HG02623 (cell line): ENCODE results near the gene MAPKAP1.

Experiments used
- ATAC-seq: cut with Tn5 transposase; IDR thresholded peaks from one replicate; pipeline ENCODE4 v1.9.1; 2021; ENCODE audit warnings: moderate library complexity; ENCODE audit not compliant: unreplicated experiment

The MAPKAP1 gene

DNA sequence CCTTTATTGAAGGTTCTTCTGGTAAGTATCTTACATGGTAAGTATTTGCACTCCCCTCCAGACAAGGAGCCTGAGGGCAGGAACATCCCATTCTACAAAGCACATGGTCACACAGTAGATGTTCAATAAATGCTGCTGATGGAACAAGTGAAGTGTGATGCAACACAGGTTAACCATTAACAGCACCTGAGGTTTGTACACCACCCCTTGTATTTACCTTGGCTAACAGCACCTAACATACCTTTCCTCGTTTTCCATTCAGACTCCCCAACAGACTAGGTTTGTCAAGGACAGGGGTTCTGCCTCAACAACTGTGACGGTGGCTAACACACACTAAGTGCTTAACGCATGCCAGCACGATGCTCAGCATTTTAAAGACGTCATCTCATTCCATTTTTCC is 213.6 kb downstream of the MAPKAP1 start:
- no peak for ATAC-seq

DNA sequence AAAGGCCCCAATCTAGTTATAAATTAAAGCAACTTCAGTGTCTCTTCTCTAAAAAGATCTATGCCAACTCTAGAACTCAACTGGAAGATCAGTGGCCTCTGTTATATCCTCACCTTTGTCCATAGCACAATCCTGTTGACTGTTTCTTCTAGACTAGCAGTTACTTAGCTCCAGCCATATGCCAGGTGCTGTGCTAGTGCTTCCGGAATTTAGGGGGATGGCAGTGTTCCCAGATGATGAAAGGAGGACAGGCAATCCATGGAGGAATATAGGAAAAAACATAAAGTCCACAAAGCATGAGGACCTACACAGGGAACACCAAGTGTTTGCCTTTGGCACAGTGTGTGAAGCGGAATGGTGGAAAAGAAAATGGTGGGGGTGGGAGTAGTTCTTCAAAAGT is 214.3 kb downstream of the MAPKAP1 start:
- ATAC-seq = no peak

DNA sequence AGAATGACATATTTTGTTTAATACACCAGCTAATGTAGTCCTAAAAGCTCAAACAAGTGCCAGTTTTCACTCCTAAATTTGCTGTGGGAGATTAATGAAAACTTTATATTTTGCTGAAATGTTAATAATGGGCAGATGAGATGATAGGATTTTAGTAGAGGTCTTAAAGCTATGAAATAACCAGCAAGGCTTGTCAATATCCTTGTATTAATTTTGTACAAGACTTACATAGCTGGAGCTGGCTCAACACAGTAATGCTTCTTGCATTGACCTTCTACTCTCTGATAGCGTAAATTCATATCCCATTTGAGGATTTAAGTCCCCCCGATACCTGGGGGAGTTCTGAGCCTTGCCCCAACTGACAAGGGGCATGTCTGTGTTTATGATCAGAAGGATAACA is 219.2 kb downstream of the MAPKAP1 start:
- no peak for ATAC-seq

DNA sequence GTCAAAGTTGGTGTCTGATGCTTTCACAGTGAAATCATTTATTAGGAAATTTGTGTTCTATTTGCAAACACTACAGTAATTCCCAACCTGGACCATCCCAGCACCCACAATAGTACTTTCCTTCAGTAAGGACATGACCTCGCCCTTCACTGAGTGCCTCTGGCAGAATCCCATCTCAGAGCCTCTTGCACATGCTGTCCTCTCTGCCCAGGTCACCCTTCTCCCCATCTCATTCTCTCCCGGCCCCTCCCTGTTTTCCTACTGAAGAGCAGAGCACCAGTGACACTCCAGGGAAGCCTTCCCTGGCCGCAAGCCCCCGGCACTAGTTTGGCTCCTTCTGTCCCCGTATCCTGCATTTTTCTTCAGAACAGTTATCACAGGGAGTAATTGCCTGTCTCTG is 220.4 kb downstream of the MAPKAP1 start:
- ATAC-seq = no peak

DNA sequence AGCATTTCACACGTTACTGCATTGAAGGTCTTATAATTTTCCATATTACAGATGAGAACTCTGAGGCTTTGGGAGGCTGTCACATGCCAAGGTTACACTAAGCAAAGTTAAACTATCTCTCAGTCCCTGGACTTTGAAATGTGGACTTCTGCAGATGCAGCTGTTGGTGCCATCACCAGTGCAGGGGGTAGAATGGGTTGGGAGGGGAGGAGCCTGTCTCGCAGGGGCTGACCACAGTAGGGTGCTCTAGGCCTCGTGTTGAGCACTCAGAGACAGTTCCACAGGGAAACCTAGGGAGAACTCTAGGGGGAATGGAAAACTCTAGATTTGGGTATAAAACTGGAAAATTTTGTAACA is 220.9 kb downstream of the MAPKAP1 start:
- ATAC-seq = no peak

DNA sequence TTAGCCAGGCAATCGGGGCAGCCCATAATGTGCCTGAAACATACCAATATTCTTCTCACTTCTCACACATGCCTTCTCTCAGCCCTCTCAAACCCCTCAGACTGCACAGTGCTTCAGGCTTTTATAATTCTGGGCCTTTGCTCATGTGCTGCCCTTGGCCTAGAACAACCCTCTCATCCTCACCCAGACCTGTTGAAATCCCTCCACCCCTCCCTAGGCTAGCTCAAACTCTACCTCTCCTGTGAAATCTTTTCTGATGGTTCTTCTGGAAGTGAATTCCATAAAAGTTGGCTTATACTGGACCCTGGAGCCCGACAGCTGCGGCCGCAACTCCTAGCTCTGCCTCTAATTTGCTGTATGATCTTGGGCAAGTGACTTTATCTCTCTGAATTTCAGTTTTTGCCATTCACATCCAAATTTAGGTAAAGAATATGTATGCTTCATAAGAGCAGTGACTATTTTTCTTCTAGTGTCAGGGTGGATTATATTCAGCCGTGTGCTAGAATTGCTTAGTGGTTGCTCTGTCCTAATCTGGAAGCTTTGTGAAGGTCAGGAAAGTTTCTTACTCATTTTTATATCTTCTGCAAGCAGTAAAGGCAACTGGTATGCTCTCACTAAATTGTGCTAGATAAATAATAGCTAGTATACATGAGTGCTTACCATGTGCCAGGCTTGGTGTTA is 221.4 kb downstream of the MAPKAP1 start:
- no peak for ATAC-seq

DNA sequence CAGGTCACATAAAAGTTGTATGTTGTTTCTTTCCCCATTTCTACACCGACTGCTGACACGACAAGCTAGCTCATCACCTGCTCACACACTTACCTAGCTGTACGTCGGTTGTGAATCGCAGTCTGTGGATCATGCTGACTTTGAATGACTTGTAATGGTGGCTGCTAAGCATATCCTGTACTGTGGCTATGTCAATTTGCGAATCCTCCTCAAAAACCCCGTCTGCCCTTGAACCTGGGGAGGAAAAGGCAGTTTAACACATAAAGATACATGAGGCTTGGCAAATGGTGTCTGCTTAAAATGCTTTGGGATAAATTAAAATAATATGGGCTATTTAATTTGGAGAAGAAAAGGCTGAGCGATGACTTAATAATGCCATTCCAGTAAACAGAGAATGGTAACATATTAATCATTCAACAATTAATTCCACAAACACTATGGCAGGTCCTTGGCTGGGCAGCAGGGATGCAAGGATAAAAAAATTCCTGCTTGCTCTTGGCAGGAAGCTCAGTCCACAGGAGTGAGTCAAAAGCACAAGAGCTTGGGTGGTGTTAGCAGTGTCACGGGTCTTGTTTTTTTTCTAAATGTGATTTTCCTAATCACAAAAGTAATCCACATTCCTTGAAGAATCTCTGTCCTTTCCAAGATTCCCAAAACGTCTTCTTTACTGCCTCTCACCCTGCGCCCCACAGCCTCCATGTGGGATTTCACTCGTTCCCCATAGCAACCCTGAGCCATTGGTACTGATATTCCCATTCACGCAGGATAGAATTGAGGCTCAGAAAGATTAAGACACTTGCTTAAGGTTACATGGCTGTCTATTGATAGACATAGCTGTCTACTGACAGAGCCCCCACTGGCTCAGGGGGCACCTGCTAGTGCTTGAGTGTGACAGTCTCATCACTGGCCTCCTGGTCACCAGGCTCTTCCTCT is 222.4 kb downstream of the MAPKAP1 start:
- ATAC-seq = no peak

DNA sequence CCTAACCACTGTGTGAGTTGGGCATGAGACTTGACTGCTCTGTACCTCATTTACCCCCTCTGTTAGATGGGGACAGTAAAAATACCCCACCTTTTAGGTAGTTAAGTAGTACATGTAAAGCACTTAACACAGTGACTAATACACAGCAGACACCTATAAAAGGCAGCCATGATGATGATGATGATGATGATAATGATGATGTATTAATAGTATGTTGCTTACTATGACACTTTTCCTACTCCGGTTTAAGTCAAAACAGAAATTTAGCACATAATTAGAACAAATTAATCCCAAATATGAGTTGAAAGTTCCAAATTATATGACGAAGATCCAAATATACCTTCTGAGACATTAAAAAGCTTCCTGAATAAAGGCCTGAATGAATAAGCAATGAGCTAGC is 223.3 kb downstream of the MAPKAP1 start:
- no peak for ATAC-seq

DNA sequence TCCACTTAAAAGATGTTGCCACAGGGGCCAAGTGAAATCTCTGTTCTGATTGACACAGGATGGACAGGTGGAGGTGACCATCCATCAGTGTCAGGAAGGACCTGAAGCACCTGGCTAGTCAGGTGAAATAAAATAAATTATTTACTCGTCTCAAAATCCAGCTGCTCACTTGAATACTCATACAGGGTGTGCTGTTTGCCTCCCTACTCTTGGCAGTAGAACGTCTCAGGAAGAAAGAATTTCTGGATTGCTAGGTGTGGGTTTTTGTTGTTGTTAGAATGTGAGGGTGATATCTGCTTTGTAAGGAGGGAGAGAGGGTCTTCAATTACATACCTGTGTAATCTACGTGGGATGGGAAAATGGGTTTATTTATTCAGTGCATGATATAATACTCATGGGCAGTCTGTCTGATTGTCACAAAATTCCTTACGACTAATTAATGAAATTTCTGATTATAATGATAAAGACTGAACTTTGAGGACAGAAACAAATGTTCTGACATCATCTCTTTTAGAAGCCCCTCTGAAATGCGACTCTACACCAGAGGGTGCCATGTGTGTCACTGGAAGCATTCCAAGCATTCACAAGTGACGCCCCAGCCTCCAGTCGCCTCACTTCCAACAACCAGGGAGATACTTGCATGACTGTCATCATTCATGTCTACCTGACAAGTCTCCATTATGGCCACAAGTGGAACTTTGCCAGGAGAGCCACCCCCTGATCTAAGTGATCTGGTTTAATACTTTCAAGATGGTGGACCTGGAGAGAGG is 227.0 kb downstream of the MAPKAP1 start:
- ATAC-seq = no peak

DNA sequence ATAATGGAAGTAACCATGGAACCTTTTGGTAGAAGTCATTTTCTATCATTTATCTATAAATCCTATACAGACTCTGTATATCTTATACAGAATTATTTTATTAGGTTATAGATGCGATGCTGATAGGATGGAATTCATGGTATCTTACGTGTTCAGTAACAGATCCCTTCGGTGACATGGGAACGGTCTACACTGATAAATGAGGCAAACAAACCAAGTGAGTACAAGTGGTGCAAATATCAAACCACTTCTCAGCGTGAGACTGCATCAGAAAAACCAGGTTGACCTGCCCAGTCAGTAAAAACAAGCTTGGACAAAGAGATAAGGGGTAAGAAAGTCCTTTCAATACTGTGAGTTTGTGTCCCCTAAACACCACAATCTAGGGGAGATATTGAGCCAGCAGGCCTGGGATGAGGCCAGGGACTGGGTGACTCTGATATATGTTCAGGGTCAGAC is 229.9 kb downstream of the MAPKAP1 start:
- no peak for ATAC-seq

DNA sequence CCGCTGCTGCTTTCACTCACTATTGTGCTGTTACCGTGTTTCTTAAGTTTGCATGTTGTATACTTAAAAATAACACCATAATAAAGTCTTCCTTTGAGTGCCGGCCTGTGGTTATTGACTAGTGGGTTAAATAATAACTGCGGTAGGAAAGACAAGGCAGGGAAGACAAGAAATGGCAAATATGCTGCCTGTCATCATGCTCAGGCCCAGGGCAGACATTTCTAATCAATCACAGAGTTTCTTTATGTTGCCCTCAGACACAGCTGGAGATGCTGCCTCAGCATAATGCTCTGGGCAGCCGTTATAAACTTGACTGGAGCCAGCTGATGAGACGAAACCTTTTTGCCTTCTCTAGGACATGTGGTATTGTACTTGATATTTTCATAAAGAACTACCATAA is 230.4 kb downstream of the MAPKAP1 start:
- ATAC-seq = no peak

DNA sequence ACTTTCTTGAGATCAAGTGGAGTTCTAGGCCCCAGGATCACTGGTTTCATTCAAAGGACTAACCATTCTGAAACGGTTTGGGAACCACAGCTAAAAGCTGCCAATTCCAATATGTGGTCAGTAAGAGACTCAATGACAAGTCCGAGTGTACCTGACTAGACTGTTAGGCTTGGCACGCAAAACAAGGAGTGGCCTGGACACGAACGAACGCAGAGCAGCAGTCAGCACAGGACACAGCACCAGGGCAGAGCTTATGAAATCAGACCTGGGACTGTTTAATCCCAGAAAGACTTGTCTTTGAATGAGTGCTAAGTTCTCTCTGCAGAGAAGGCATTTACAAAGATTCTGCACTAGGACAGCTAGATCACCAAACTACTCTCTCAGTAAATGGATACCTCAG is 231.6 kb downstream of the MAPKAP1 start:
- ATAC-seq = no peak

DNA sequence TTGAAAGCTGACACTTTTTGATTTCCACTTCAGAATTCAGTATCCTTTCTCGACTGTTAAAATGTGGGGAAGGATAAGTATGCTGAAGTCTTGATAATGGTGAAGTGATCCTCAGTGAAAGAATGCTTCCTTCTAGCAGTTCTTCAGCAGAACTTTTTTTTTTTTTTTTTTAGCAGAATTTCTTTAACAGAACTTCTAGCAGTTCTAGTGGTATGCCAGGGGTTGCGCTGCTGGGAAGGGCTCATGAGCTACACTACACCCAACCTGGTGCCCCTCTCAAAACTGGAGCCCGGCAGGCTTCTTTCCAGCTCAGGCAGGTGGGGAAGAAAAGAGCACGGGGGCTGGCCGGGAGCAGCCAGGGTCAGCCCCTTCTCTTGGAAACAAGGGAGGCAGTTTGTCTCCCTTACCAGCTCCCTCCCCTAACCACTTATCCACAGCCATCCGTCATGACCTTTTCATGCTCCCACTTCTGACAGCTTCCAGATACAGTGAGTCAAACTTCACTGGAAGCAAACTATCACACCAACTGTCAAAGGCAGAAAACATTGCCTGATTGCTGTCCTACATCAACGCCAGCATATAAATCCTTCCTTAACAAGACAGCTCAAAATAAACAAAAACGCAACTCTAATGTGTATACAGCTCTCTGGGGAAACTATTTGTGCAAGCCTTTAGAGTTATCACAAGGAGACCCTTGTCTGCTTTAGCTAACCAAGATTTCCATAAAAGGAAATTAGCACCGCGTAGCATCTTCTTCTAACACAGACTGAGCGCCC is 233.9 kb downstream of the MAPKAP1 start:
- no peak for ATAC-seq

DNA sequence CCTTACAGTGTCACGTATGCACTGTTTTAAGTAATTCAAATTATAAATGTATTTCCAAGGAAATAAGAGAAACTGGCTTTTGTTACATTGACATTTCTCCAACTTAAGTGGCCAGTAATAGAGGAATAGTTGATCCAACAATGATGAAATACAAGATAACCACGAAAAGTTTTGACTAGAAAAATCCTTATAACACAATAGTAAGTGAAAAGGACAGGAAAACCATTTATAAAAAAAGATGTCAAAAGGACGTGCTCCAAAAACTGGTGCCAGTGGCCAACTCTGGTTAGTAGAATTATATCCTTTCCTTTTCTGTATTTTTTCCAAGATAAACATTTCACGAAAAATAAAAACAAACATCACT is 234.5 kb downstream of the MAPKAP1 start:
- no peak for ATAC-seq

DNA sequence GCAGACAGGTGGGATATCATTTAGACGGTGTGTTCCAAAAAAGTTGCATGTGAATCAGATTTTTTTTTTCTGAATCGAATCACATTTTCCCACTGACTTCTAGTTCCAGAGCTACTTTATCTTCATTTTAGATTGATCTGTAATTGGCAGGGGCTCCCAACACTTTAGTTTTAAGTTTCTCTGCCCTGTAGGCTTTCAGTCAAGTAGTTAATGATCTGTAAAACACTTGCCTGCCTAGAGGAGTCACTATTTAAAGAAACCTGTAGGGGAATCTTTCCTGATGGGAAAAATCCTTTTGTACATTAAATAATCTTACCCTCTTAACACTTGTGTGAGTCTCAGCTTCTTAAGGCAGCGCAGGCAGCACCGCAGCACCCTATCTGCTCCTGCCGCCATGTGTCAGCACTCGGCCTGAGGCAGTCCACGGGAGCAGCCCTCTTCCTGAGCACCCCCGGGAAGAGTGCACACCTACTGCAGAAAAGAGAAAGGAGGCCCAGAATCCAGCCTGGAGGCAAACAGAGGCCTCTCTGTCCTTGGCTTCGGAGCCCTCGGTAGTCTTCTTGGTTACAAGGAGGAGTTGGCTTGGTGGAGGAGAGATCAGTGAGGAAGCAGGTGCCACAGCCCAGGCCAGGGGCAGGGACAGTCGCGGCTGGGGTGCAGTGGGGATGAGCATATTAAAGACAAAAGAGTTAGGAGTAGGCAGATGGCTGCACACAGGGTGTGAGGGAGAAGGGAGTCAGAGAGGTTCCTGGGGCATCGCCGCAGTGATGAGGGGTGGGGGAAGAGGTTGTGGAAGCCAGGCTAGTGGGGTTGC is 236.0 kb downstream of the MAPKAP1 start:
- no peak for ATAC-seq

DNA sequence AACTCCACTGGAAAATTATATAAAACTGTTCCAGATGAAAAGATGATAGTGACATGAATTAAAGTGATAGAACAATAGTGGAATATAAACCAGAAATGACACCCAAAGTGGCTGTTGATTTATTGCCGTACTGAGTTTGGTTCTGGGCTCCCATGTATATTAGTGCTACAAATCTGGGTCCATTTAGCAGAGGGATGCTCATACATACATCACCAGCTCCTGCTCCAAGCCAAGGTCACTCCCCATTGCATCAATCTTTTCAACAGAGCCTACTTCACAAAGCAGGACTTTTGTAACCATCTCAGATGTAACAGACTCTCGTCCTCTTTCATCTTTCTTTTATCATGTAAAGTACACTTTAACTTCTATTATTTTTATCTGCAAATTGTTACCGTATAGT is 236.8 kb downstream of the MAPKAP1 start:
- ATAC-seq = no peak

DNA sequence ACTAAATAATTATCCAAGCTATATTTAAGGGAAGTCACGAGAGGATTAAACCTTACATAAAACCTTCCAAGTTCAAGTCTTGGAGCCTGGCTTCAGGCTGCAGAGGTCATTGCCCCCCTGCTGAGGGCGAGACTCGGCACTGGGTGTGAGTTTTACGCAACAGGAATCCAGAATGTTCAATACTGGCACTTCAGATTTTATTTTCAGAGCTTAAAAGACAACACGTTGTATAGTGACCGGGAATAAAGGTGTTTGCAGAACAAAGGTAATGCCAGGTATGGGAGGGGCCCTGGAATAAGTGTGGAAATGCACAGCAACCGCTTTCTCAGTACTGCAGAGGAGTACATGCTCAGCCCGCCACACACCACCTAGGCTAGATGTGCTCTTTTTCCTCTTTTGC is 238.4 kb downstream of the MAPKAP1 start:
- ATAC-seq = no peak

DNA sequence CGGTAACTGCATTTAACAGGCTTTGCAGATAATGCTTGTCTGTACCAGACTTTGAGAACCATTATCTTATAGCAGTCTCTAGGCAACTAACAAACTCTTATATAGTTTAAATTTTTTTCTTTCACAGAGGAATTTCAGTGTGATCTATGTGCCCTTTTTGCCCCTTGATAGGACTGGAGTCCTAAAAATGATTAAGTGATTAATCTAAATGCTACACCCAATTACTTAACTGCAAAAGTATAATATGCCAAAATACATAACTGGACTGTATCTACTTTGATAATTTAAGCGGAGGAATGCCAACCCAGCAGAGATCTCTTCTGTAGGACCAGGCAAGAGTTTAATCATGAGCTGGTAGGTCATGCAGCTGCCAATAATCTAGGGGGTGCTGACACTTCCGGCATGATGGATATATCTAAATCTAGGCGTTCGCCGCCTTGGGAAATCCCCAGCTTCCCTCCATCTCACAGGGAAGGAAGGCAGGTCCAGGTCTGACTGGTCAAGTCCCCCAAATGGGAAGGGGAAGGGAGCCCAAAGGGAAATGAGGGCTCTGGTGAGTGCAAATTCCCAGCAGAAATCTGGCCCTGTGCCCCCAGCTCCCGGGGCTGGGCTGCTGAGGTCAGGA is 239.8 kb downstream of the MAPKAP1 start:
- no peak for ATAC-seq

DNA sequence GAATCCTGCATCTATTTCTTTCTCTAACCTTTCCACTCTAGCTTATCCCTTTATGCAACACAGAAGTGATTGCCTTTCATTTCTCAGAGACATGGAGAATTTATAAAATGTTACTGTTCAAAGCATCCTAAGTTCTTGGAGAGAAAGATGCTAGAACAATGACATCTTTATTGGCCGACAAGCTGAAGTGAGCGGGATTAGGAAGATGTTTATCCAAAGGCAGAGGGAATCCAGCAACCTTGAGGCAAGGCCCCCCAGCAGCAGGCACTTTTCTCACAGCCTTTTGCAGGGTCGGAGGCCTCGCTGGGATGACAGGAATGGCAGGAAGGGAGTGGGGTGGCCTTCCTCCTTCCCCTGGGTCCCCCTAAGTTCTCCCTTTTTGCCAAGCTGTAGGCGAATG is 240.6 kb downstream of the MAPKAP1 start:
- ATAC-seq = no peak
